Panc1 (cell line): ENCODE data around the gene ARL14. TPM values are rescaled to one million over a fixed set of nuclear protein-coding genes. Genes with fewer than 3 reads are reported as not detected.

ENCODE experiments used
- ATAC-seq: fragments of 200-7000 bp; cut with Tn5 transposase; 2 replicates; pipeline ENCODE4 v1.9.1; 2020; ENCODE audit warnings: mild to moderate bottlenecking, moderate library complexity
- BruUV-seq: library from RNA; stranded (reverse); fragments of 400-500 nt; replicated peaks from 2 replicates; lab custom pipeline; 2021; lab: Mats Ljungman, UMichigan
- CTCF ChIA-PET: fragments of 300-600 bp; sonication (Branson Sonifier 250); formaldehyde crosslinking; loops from one replicate; lab custom pipeline; 2022; ENCODE audit warnings: antibody characterized with exemption; lab: Charles Lee
- POLR2A ChIA-PET: fragments of 300-600 bp; sonication (Branson Sonifier 250); formaldehyde crosslinking; loops from one replicate; lab custom pipeline; 2022; ENCODE audit warnings: antibody characterized with exemption; lab: Charles Lee
- DNase-seq: peaks from one replicate; pipeline ENCODE4 v3.0.0-alpha.2; 2010; ENCODE audit warnings: low read depth, low spot score
- H3K27ac ChIP-seq: 2 replicates; pipeline ENCODE4 v1.5.1; 2011; ENCODE audit warnings: mild to moderate bottlenecking, low read length, inconsistent platforms
- H3K27me3 ChIP-seq: fragments of 200-500 bp; sonication (Bioruptor generic); 2 replicates; pipeline ENCODE4 v1.6.0; 2014; ENCODE audit warnings: low read length, inconsistent platforms; ENCODE audit not compliant: control insufficient read depth, insufficient read depth
- H3K36me3 ChIP-seq: fragments of 200-500 bp; sonication (Bioruptor generic); 2 replicates; pipeline ENCODE4 v1.5.1; 2014; ENCODE audit warnings: inconsistent platforms, mild to moderate bottlenecking, low read length, moderate library complexity; ENCODE audit not compliant: control insufficient read depth, insufficient read depth
- H3K4me1 ChIP-seq: 2 replicates; pipeline ENCODE4 v1.5.1; 2011; ENCODE audit warnings: inconsistent platforms, mild to moderate bottlenecking, low read length, moderate library complexity; ENCODE audit not compliant: control insufficient read depth, insufficient read depth
- H3K4me3 ChIP-seq, 2 experiments: 2 replicates each; pipeline ENCODE4 v1.5.1; 2011 to 2012; ENCODE audit warnings: low read depth in 2 of 2, low read length in 2 of 2, mild to moderate bottlenecking in 2 of 2, inconsistent platforms in 1 of 2, moderate library complexity in 1 of 2
- H3K9me3 ChIP-seq: fragments of 200-500 bp; sonication (Bioruptor generic); 2 replicates; pipeline ENCODE4 v1.5.1; 2014; ENCODE audit warnings: low read depth, mild to moderate bottlenecking, inconsistent platforms, low read length, moderate library complexity; ENCODE audit not compliant: control insufficient read depth, insufficient read depth
- POLR2AphosphoS5 ChIP-seq: IDR thresholded peaks from 2 replicates; pipeline ENCODE4 v1.6.1; 2012; ENCODE audit warnings: mild to moderate bottlenecking, low read depth, low read length, moderate library complexity
- SIN3A ChIP-seq: IDR thresholded peaks from 2 replicates; pipeline ENCODE4 v1.6.1; 2012; ENCODE audit warnings: low read depth, mild to moderate bottlenecking, low read length, moderate library complexity, borderline replicate concordance; ENCODE audit not compliant: insufficient read depth
- TCF7L2 ChIP-seq: IDR thresholded peaks from 2 replicates; pipeline ENCODE4 v1.6.1; 2011; ENCODE audit warnings: mild to moderate bottlenecking, low read depth, low read length, inconsistent platforms
- in situ Hi-C: cut with HindIII; loops from 2 replicates; pipeline ENCODE4 v1.10.0; 2016; ENCODE audit warnings: low sequenced_read_pairs, low pct_unique_long_range_greater_than_20kb
- intact Hi-C: fragments of 100-400 bp; cut with micrococcal nuclease; formaldehyde crosslinking; loops from one replicate; pipeline ENCODE4 v1.10.0; 2022; ENCODE audit not compliant: unreplicated experiment
- total RNA-seq: library from RNA; stranded (reverse); gene quantifications from one replicate; pipeline ENCODE4 v1.2.1, GENCODE V29; 2021; ENCODE audit not compliant: unreplicated experiment
- TF ChIP-seq, protein P1 (sequence below): fragments of 450-650 bp; IDR thresholded peaks from 2 replicates; pipeline ENCODE4 v1.5.1; 2017; ENCODE audit warnings: mild to moderate bottlenecking
- TF ChIP-seq, protein P2 (sequence below), 2 experiments: IDR thresholded peaks; 2 replicates each; pipeline ENCODE4 v1.6.1; 2011 to 2012; ENCODE audit warnings: low read depth in 2 of 2, control low read depth in 1 of 2, low read length in 1 of 2, mild to moderate bottlenecking in 1 of 2, moderate library complexity in 1 of 2; ENCODE audit not compliant: insufficient read depth in 1 of 2

Gene ARL14
- total RNA-seq, 1 experiment from 2014 or later, result 2.5 TPM

DNA sequence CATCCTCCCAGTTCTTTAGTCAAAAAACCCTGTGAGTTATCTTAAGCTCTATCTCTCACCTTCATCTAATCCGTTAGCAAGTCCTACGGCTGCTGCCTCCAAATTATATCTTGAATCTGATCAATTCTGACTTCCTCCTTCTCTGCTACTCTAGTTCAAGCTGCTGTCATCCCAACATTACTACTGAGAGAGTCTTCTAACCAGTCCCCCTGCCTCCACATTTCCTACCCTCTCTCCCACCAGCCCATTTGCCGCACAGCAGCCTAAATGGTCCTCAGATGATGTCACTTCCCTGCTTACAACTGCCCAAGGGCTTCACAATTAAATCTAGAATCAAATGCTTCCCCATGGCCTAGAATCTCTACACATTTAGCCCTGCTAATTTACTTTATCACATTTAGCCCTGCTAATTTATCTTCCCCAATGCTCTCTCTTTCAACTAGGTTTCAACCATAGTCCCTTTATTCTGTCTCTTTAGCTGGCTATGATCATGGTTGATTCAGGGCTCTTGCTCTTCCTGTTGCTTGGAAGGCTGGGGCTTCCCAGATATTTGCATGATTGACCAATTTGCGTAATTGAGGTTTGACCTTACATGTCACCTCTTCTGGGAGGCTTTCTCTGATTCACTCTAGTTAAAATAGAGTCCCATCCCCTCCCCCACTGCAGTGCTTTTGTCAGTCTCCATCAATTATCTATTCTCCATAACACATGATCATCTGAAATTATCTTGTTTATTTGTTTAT lies 11.0 kb upstream of the ARL14 start:
- Histone ChIP-seq H3K4me3 (no peak overlapping the region), H3K4me1 (peaks cover 21% of the 10 kb centered on the region), H3K9me3 (no peaks in the 10 kb centered on the region), H3K36me3 (no peaks in the 10 kb centered on the region), H3K27ac (peak overlapping the region; percentile 57), H3K27me3 (no peaks in the 10 kb centered on the region)
- intact Hi-C loops (no loop called here), in situ Hi-C loops (no loop called here)
- ChIA-PET CTCF (no interaction called here), POLR2A (interaction anchor here (0.6 to 0.7 kb wide), 2 partner anchors 13 to 90 kb away, joined by 3 to 4 read pairs; partner anchors contain the start of gene PPM1L)
- TF ChIP-seq, protein P1, sequence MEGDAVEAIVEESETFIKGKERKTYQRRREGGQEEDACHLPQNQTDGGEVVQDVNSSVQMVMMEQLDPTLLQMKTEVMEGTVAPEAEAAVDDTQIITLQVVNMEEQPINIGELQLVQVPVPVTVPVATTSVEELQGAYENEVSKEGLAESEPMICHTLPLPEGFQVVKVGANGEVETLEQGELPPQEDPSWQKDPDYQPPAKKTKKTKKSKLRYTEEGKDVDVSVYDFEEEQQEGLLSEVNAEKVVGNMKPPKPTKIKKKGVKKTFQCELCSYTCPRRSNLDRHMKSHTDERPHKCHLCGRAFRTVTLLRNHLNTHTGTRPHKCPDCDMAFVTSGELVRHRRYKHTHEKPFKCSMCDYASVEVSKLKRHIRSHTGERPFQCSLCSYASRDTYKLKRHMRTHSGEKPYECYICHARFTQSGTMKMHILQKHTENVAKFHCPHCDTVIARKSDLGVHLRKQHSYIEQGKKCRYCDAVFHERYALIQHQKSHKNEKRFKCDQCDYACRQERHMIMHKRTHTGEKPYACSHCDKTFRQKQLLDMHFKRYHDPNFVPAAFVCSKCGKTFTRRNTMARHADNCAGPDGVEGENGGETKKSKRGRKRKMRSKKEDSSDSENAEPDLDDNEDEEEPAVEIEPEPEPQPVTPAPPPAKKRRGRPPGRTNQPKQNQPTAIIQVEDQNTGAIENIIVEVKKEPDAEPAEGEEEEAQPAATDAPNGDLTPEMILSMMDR, result no peak
- TF ChIP-seq, protein P2, sequence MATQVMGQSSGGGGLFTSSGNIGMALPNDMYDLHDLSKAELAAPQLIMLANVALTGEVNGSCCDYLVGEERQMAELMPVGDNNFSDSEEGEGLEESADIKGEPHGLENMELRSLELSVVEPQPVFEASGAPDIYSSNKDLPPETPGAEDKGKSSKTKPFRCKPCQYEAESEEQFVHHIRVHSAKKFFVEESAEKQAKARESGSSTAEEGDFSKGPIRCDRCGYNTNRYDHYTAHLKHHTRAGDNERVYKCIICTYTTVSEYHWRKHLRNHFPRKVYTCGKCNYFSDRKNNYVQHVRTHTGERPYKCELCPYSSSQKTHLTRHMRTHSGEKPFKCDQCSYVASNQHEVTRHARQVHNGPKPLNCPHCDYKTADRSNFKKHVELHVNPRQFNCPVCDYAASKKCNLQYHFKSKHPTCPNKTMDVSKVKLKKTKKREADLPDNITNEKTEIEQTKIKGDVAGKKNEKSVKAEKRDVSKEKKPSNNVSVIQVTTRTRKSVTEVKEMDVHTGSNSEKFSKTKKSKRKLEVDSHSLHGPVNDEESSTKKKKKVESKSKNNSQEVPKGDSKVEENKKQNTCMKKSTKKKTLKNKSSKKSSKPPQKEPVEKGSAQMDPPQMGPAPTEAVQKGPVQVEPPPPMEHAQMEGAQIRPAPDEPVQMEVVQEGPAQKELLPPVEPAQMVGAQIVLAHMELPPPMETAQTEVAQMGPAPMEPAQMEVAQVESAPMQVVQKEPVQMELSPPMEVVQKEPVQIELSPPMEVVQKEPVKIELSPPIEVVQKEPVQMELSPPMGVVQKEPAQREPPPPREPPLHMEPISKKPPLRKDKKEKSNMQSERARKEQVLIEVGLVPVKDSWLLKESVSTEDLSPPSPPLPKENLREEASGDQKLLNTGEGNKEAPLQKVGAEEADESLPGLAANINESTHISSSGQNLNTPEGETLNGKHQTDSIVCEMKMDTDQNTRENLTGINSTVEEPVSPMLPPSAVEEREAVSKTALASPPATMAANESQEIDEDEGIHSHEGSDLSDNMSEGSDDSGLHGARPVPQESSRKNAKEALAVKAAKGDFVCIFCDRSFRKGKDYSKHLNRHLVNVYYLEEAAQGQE (IDR thresholded peaks at IDR 0.05; ENCODE audit: insufficient read depth in 1 of 2, low read depth in 2 of 2, low read length in 1 of 2), result no peak
- no peak for TF ChIP-seq TCF7L2
- TF ChIP-seq POLR2AphosphoS5, result no peak
- TF ChIP-seq SIN3A, result no peak
- ATAC-seq (peak; percentile 60), DNase-seq (no peak)
- BruUV-seq, result no TSS peak

DNA sequence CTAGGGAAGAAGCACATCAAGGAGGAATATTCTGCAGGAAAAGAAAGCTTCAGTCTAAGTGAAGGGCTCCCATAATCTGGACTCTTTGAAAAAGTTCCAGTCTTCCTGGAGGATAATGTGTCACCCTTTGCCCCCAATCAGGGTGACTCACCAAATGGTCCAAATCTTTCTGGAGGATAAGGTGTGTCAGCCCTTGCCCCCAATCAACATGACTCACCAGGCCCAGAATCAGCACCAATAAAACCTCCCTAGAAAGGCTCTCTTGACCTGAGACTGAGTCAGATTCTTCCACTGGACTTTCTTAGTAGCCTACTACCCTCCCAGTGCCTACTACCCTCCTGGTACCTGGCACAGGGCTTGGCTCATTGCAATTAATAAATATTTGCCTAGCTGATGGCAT lies 9.5 kb upstream of the ARL14 start:
- ChIA-PET CTCF (no interaction called here), POLR2A (no interaction called here)
- peak overlapping the region; percentile 79 for H3K27ac ChIP-seq
- DNase-seq (no peak), ATAC-seq (peak; percentile 82)
- H3K4me3 ChIP-seq, result no peak overlapping the region
- H3K4me1 ChIP-seq, result peaks cover 18% of the 10 kb centered on the region
- H3K36me3 ChIP-seq, result no peaks in the 10 kb centered on the region
- H3K27me3 ChIP-seq, result no peaks in the 10 kb centered on the region
- BruUV-seq, result no TSS peak
- TF ChIP-seq SIN3A (no peak), TCF7L2 (no peak), POLR2AphosphoS5 (no peak)
- TF ChIP-seq, protein P1, result no peak
- TF ChIP-seq, protein P2 (IDR thresholded peaks at IDR 0.05; ENCODE audit: insufficient read depth in 1 of 2, low read depth in 2 of 2, low read length in 1 of 2), result no peak
- in situ Hi-C loops (no loop called here), intact Hi-C loops (no loop called here)
- no peaks in the 10 kb centered on the region for H3K9me3 ChIP-seq
